Measurements from ENCODE around the gene PPM1K.

Gene PPM1K

GRCh38 chr4:88216395-88216794 lies 68.0 kb downstream of the PPM1K start:
- no peak for DNase-seq

DNA sequence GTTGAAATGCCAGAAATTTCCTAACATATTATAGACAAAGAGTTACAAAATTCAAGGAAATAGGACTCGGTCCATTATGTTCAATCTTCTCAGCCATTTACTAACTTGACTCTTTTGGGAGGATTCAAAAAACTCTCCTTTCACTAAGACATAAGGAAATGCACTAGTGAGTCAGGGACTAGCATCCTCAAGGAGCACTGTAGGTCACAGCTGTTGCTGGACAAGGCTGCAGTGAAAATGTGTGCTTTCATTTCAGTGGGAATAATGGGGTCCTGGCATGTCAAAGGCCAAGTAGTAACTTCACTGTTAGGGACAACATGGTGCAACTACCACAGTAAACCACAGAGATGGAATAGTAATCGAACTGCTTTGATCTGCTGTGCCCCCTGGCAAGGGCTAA lies 69.0 kb downstream of the PPM1K start:
- DNase-seq, result no peak

GRCh38 chr4:88212253-88212561 lies 72.2 kb downstream of the PPM1K start:
- no peak for DNase-seq

DNA sequence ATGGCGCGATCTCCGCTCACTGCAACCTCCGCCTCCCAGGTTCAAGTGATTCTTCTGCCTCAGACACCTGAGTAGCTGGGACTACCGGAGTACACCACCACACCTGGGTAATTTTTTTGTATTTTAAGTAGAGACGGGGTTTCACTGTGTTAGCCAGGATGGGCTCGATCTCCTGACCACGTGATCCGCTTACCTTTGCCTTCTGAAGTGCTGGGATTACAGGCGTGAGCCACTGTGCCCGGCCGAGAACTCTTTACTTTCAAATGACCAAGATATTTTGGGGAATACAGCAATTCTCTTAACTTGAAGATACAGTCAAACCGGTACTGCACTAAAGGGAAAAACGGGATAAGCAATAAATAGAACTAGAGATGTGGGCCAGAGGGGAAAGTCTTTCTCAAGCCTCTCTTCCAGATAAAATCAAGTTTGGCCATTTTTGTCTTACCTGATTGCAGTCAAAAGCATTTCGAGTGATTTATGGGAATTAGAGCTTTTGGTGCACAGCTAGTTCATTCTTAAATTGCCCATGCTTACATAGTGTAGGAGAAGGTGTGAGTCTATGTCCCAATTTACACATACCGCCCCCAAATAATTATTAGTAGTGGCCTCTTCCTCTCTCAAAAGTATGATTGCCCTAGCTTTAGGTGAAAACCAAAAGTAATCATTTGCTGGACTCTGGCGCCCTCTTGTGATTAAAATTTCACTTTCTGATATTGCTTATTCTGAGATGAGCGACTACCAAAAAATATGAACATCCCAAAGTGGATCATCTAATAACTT lies 72.7 kb downstream of the PPM1K start:
- DNase-seq, result no peak

GRCh38 chr4:88208156-88208555 lies 76.2 kb downstream of the PPM1K start:
- DNase-seq, result no peak

Measured in NCI-H524 treated with DMSO at 0.1 percent for 48 hours (cell line).